ENCODE results near the gene RNF19B. TPM values are rescaled to one million over a fixed set of nuclear protein-coding genes. Genes with fewer than 3 reads are reported as not detected.

Gene RNF19B
- total RNA-seq, 3 donors from 2014 or later (not counting 1 experiment from before 2014, with no cell fraction given): 44.2 to 110 (median 54.3) TPM

DNA sequence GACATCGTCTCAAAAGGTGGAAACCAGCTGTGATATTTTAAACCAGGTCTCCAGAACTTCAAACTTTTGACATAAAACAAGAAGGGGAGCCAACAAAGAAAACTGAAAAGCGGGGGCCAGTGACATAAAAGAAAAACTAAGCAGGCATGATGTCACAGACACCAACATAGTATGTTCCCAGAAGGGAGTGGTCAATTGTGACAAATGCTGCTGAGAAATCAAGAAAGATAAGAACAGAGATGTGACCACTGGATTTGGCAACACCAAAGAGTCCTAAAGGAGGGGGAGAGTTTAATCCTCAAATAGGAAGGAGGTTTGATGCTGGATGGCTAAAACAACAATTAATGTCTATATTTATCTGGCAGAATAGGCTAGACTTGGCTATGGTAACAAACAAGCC is 2.3 kb upstream of the RNF19B start:
- H3K4me3 ChIP-seq (ENCODE audit: low read length): no peak overlapping the region
- H3K36me3 Mint-ChIP-seq: no peaks in the 10 kb centered on the region
- H3K27ac ChIP-seq (ENCODE audit: low read length): no peak overlapping the region
- H3K27ac Mint-ChIP-seq: no peak overlapping the region
- no peaks in the 10 kb centered on the region for H3K9me3 ChIP-seq (ENCODE audit: control insufficient read depth, insufficient read depth, low read length)
- no peaks in the 10 kb centered on the region for H3K9me3 Mint-ChIP-seq
- no peak for DNase-seq
- peaks cover 12% of the 10 kb centered on the region for H3K27me3 ChIP-seq (ENCODE audit: control insufficient read depth, insufficient read depth, low read length)
- no peak overlapping the region for H3K4me3 Mint-ChIP-seq
- intact Hi-C loops (cut with micrococcal nuclease): no loop called here
- H3K4me1 Mint-ChIP-seq: peaks cover 20 to 23% of the 10 kb centered on the region in 2 donors
- peaks cover 16% of the 10 kb centered on the region for H3K4me1 ChIP-seq (ENCODE audit: control insufficient read depth, insufficient read depth, low read length)
- no peaks in the 10 kb centered on the region for H3K36me3 ChIP-seq (ENCODE audit: control insufficient read depth, insufficient read depth, low read length)
- TF ChIP-seq, protein P1, sequence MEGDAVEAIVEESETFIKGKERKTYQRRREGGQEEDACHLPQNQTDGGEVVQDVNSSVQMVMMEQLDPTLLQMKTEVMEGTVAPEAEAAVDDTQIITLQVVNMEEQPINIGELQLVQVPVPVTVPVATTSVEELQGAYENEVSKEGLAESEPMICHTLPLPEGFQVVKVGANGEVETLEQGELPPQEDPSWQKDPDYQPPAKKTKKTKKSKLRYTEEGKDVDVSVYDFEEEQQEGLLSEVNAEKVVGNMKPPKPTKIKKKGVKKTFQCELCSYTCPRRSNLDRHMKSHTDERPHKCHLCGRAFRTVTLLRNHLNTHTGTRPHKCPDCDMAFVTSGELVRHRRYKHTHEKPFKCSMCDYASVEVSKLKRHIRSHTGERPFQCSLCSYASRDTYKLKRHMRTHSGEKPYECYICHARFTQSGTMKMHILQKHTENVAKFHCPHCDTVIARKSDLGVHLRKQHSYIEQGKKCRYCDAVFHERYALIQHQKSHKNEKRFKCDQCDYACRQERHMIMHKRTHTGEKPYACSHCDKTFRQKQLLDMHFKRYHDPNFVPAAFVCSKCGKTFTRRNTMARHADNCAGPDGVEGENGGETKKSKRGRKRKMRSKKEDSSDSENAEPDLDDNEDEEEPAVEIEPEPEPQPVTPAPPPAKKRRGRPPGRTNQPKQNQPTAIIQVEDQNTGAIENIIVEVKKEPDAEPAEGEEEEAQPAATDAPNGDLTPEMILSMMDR (IDR thresholded peaks at IDR 0.05): no peak
- 96% methylated on average over 2 of the region's 2 CpGs for WGBS (ENCODE audit: insufficient coverage)
- ATAC-seq: no peak
- H3K27me3 Mint-ChIP-seq (ENCODE audit: low read depth in 2 of 2): peaks cover 15 to 19% of the 10 kb centered on the region in 2 donors

DNA sequence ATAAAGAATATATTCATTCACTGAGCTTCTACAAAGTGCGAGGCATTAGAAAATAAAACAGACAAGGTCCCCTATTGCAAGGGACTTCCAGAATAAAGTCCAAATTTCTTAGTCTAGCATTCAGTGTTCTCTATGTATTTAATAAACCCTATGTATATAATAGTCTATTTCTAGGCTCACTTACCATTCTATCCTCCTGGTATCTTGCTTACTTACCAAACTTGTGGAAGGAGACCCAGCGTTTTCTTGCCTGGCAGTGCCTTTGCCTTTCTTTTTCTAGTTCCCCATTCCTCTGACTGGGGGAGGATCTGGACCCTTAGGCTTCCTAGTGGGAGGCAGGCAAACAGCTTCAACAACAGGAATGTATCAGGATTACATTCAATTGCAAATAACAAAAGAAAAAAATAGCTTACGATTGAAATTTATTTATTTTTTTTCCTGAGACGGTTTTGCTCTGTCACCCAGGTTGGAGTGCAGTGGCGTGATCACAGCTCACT is 690 bp upstream of the RNF19B start:
- H3K9me3 Mint-ChIP-seq: no peaks in the 10 kb centered on the region
- Histone ChIP-seq H3K36me3 (ENCODE audit: control insufficient read depth, insufficient read depth, low read length) (no peaks in the 10 kb centered on the region), H3K9me3 (ENCODE audit: control insufficient read depth, insufficient read depth, low read length) (no peaks in the 10 kb centered on the region), H3K27ac (ENCODE audit: low read length) (peak overlapping the region; percentile 80), H3K4me1 (ENCODE audit: control insufficient read depth, insufficient read depth, low read length) (peaks cover 18% of the 10 kb centered on the region), H3K27me3 (ENCODE audit: control insufficient read depth, insufficient read depth, low read length) (no peaks in the 10 kb centered on the region), H3K4me3 (ENCODE audit: low read length) (peak overlapping the region; percentile 30)
- no peak for DNase-seq
- intact Hi-C loops (cut with micrococcal nuclease): no loop called here
- H3K36me3 Mint-ChIP-seq: no peaks in the 10 kb centered on the region
- H3K4me3 Mint-ChIP-seq: peak overlapping the region; percentile 92
- H3K27me3 Mint-ChIP-seq (ENCODE audit: low read depth in 2 of 2): peaks cover 0 to 11% of the 10 kb centered on the region in 2 donors
- peaks cover 33 to 37% of the 10 kb centered on the region in 2 donors for H3K4me1 Mint-ChIP-seq
- ATAC-seq: no peak
- TF ChIP-seq, protein P1 (IDR thresholded peaks at IDR 0.05): no peak
- 88% methylated on average over 5 of the region's 5 CpGs for WGBS (ENCODE audit: insufficient coverage)
- peak overlapping the region; percentile 90 to 91 for H3K27ac Mint-ChIP-seq

DNA sequence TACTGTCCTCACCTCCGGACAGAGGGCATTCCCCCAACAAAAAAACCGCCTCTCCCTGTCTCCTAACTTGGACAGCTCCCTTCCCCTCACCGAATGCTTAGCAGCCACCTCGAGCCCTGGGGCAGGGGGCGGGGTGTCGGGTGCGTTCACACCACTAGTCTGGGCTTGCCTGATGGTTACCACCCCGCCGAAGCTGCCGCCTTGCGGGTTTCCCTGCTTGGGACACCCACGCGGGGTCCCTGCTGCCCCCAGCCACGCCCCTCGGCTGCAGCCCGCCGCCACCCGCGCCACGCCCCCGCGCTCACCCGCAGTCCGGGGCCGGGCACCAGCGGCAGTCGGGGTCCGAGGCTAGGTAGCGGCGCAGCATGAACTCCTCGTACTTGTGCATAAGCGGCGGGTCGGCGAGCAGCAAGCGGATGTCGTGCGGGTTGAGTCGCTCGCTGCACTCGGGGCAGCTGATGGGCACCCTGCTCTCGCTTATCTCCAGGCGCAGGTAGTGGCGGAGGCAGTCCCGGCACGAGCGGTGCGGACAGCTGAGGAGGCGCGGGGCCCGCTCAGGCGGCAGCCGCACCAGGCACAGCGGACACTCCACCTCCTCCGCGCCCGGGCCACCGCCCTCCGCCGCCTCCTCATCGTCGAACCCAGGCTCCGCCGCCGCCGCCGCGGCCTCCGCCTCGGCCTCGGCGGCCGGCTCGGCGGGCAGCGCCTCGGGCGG is 706 bp downstream of the RNF19B start:
- no peaks in the 10 kb centered on the region for H3K9me3 ChIP-seq (ENCODE audit: control insufficient read depth, insufficient read depth, low read length)
- Mint-ChIP-seq H3K36me3 (no peaks in the 10 kb centered on the region), H3K4me3 (peak overlapping the region; percentile 90), H3K4me1 (peaks cover 41 to 45% of the 10 kb centered on the region in 2 donors), H3K27me3 (ENCODE audit: low read depth in 2 of 2) (peaks cover 0 to 6% of the 10 kb centered on the region in 2 donors), H3K27ac (peak overlapping the region; percentile 84 to 87), H3K9me3 (no peaks in the 10 kb centered on the region)
- WGBS (ENCODE audit: insufficient coverage): under 1% methylated on average over 78 of the region's 78 CpGs
- H3K27ac ChIP-seq (ENCODE audit: low read length): peak overlapping the region; percentile 37
- peaks cover 18% of the 10 kb centered on the region for H3K4me1 ChIP-seq (ENCODE audit: control insufficient read depth, insufficient read depth, low read length)
- H3K27me3 ChIP-seq (ENCODE audit: control insufficient read depth, insufficient read depth, low read length): no peaks in the 10 kb centered on the region
- TF ChIP-seq, protein P1 (IDR thresholded peaks at IDR 0.05): no peak
- DNase-seq (peak; percentile 70 to 74), ATAC-seq (peak; percentile 48 to 61 (median 51))
- peak overlapping the region; percentile 67 for H3K4me3 ChIP-seq (ENCODE audit: low read length)
- intact Hi-C loops (cut with micrococcal nuclease): loop anchor here (1.0 to 2.0 kb wide), 2 partner anchors 17 to 81 kb away; no protein-coding TSS in a partner anchor
- H3K36me3 ChIP-seq (ENCODE audit: control insufficient read depth, insufficient read depth, low read length): no peaks in the 10 kb centered on the region

Data from natural killer cell (primary cell).